ENCODE data around the gene LMNTD1.

DNA sequence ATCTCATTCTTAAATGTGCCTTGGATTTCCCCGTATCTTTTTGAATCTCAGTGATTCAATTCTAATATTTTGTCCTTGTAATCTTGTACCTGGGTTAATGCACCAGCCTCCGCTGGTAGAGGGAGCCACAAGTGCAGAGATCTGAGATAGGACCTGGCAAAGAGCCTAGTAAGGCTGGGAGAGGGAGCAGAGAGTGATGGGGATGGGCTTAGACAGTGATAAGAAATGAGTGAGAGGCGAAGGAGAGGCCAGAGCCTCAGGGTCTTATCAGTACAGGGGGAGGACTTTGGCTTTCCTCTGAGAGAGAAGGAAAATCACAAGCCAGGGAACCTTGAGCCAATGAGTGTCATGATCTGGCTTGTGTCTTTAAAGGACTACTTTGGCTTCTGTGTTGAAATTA is 30.5 kb upstream of the LMNTD1 start:
- TF ChIP-seq, protein P1, sequence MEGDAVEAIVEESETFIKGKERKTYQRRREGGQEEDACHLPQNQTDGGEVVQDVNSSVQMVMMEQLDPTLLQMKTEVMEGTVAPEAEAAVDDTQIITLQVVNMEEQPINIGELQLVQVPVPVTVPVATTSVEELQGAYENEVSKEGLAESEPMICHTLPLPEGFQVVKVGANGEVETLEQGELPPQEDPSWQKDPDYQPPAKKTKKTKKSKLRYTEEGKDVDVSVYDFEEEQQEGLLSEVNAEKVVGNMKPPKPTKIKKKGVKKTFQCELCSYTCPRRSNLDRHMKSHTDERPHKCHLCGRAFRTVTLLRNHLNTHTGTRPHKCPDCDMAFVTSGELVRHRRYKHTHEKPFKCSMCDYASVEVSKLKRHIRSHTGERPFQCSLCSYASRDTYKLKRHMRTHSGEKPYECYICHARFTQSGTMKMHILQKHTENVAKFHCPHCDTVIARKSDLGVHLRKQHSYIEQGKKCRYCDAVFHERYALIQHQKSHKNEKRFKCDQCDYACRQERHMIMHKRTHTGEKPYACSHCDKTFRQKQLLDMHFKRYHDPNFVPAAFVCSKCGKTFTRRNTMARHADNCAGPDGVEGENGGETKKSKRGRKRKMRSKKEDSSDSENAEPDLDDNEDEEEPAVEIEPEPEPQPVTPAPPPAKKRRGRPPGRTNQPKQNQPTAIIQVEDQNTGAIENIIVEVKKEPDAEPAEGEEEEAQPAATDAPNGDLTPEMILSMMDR (IDR thresholded peaks at IDR 0.05; ENCODE audit: poor library complexity) = peak; percentile 55
- TF ChIP-seq EZH2phosphoT487 (IDR thresholded peaks at IDR 0.05; ENCODE audit: low read depth, severe bottlenecking, unreplicated experiment) = no peak

Measured in hepatocyte (in vitro differentiated cells).